GM18511 (cell line): ENCODE results near the gene TRIM66.

Experiments used
- ATAC-seq: cut with Tn5 transposase; IDR thresholded peaks from one replicate; pipeline ENCODE4 v1.9.1; 2021; ENCODE audit warnings: mild to moderate bottlenecking, moderate library complexity; ENCODE audit not compliant: unreplicated experiment

TRIM66 gene

GRCh38 chr11:8682303-8683114 is at the start of gene TRIM66, which contains the start of gene RPL27A:
TRIM66 (minus strand) TSS chr11:8682665; CDS start chr11:8672274, 10,391 bp downstream.
RPL27A (plus strand) TSS chr11:8682792; CDS start chr11:8682814, 22 bp downstream.
- ATAC-seq, result peak; percentile 95

- peak; percentile 45 for ATAC-seq
Measured at GRCh38 chr11:8731647-8732323, 49.3 kb upstream of the TRIM66 start.

- no peak for ATAC-seq
Measured at GRCh38 chr11:8730697-8731020, 48.2 kb upstream of the TRIM66 start.

- no peak for ATAC-seq
Measured at GRCh38 chr11:8729837-8730696, 47.6 kb upstream of the TRIM66 start.

- no peak for ATAC-seq
Measured at GRCh38 chr11:8729067-8729466, 46.6 kb upstream of the TRIM66 start.

- ATAC-seq, result no peak
Measured at GRCh38 chr11:8728563-8728962, 46.1 kb upstream of the TRIM66 start.

GRCh38 chr11:8726395-8726794 is 43.9 kb upstream of the TRIM66 start:
- no peak for ATAC-seq

- no peak for ATAC-seq
Measured at GRCh38 chr11:8724682-8725081, 42.2 kb upstream of the TRIM66 start.

- no peak for ATAC-seq
Measured at GRCh38 chr11:8723711-8724110, 41.2 kb upstream of the TRIM66 start.

- ATAC-seq, result no peak
Measured at GRCh38 chr11:8722809-8723208, 40.3 kb upstream of the TRIM66 start.

GRCh38 chr11:8721609-8722500 is 39.4 kb upstream of the TRIM66 start:
- no peak for ATAC-seq

GRCh38 chr11:8720868-8721608 is 38.6 kb upstream of the TRIM66 start:
- ATAC-seq, result no peak

GRCh38 chr11:8720352-8720751 is 37.9 kb upstream of the TRIM66 start:
- ATAC-seq, result no peak

- ATAC-seq, result no peak
Measured at GRCh38 chr11:8719721-8720120, 37.3 kb upstream of the TRIM66 start.

GRCh38 chr11:8719211-8719649 is 36.8 kb upstream of the TRIM66 start:
- ATAC-seq, result no peak

- no peak for ATAC-seq
Measured at GRCh38 chr11:8717876-8718753, 35.6 kb upstream of the TRIM66 start.

- no peak for ATAC-seq
Measured at GRCh38 chr11:8717544-8717875, 35.0 kb upstream of the TRIM66 start.

- ATAC-seq, result no peak
Measured at GRCh38 chr11:8715501-8715900, 33.0 kb upstream of the TRIM66 start.
